Loucy (cell line): ENCODE measurements around the gene NADK2.

ENCODE experiments used
- CTCF ChIP-seq: fragments of 200-600 bp; sonication (generic); conservative IDR thresholded peaks from 2 replicates; pipeline ENCODE4 v1.5.1; 2014; ENCODE audit warnings: mild to moderate bottlenecking, antibody characterized with exemption, low read length
- EZH2phosphoT487 ChIP-seq: fragments of 200-600 bp; IDR thresholded peaks from 2 replicates; pipeline ENCODE4 v1.6.1; 2018; ENCODE audit warnings: antibody characterized with exemption, mild to moderate bottlenecking, moderate library complexity, borderline replicate concordance

GRCh38 chr5:36252722-36253365 is 11.1 kb upstream of the NADK2 start:
- TF ChIP-seq EZH2phosphoT487 (no peak), CTCF (no peak)
